CD4-positive, alpha-beta T cell treated with Interferon alpha-2 for 1 hour (primary cell): ENCODE data around the gene RNF11.
A peak's percentile ranks its signal among the peaks of the same experiment; 100 is the strongest.

Source experiments
- DNase-seq, 2 donors: peaks; one replicate each; pipeline ENCODE4 v3.0.0-alpha.2; 2020 to 2022

RNF11 gene

DNA sequence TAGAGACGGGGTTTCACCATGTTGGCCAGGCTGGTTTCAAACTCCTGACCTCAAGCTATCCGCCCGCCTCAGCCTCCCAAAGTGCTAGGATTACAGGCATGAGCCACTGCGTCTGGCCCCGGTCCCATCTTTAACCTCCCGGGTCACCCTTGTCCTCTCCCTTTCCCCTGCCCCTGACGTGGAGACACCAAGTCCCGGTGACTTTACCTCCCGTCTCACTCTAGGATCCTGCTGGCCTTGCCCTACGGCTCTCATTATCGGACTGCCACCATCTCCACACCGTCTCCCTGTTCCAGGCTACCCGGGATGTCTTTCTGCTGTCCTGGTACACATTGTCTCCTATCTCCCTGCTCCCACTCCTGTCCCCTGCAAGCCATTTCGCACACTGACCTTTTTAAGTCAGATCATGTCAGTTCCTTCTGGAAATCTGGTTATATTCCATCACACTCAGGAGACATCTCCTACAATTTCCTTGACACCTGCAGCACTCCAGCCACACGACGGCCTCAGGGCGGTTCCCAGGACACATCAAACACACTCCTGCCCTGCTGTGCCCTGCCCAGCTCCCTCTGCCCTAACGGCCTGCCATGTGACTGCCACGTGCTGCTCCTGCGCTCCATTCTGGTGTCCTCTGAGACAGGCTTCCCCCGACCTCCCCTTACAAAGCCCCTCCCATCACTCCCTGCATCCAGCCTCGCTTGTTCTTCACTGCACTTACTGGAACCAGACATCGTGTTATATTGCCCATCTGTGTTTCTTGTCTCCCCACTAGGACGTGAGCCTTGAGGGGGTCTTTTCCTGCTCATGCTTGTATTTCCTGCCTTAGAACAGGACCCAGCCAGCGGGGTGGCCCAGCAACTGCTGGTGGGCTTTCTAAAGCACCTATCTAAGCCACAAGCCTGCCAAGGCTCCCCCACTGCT is 61.6 kb downstream of the RNF11 start:
- no peak for DNase-seq

DNA sequence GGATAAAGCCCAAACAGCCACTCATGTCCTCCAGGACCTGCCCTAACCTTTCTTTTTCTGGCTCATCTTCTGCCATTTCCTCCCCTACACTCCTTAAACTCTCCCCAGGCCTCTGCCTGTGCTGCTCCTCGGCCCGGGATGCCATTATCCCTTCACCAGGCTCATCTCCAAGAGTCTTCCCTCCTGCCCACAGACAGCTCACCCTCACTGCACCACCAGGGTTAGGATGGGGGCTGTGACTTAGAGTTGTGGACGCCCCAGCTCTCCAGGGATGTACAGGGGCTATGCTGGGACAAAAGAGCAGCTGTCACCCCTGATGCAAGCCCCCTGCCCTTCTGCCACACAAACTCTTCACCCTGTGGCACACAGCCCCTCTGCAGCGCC is 62.2 kb downstream of the RNF11 start:
- no peak for DNase-seq

DNA sequence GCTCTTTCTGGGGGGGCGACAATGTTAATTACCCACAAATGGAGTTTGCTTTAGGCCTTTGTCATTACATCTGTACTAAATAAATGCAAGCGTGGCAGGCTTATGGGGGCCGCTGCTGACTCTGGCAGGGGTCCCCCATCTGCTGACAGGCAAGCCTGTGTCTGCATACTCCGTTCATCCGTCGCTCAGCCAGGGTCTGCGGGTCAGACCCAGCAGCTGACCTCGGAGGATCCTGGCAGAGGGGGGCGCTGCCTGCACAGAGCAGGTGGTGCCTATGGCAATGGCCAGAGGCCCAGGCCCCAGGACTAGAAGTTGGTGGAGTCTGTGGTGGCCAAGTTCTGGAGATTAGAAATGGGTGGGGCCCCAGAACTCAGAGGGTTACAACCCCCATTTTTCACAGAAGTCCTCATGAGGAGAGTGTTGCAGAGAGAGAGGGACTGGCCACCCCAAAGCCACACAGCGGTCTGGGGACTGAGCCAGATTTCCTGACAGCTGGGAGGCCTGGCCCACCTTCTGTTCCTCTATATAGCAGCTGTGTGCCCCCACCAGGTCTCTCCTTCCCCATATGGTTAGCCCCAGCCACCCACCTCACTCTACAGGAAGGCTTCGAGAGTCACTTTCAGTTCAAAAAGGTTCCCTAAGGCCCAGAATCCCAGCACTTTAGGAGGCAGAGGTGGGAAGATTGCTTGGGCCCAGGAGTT is 63.3 kb downstream of the RNF11 start:
- DNase-seq, result no peak

DNA sequence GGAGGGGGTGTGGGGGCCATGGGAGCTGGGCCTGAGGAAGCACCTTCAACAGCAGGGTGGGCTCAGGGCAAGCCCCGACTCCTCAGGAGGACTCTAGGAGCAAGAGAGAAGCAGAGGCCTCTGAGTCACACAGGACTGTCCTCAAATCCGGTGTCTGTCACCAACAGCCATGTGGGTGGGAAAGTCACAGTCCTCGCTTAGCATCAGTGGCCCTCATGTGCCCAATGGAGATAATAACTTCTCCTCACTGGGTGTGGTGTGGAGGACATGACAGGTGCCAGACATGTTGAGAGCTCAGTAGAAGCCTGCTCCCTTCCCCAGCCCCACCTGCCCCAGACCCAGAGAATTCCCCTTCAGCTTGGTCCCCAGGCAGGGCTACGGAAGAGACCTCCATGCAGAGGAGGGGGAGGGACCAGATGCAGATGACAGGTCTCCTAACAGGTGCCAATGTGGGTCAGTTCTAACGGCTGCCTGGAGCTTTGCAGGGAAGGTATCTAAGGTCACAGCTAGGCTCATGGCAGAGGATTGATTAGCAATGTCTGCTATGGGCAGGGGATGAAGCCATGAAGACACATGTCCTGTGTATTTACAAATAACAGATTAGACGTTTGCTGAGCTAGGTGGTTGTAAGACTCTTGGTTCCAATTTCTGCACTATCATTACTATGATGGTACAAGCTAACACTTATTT is 64.1 kb downstream of the RNF11 start:
- DNase-seq, result no peak

DNA sequence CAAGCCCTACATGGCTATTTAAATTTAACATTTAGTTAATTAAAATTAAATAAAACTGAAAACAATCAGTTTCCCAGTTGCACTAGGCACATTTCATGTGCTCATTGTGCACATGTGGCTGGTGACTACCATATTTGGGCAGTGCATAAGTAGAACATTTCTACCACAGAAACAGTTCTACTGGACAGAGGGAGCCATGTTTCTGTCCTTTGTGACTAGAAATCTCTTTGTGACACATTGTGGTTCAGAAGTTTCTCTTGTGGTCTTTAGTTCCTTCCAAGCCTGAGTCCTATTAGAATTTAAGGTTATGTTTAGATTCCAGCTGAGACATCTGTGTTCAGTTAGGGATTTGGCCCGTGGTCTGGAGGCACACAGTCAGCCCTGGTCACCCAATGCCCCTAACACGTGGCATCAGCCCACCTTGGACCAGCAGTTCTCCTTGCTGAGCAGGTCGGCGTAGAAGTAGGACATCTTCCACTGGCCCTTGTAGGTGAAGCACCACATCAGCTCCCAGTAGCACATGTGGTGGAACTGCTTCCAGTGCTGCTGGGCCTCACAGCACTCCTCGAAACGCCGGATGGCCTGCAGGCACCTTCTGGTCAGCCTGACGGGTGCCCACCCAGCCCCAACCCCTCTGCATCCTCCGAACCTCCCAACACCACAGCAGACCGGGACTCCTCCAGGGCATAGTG is 65.2 kb downstream of the RNF11 start:
- no peak for DNase-seq

DNA sequence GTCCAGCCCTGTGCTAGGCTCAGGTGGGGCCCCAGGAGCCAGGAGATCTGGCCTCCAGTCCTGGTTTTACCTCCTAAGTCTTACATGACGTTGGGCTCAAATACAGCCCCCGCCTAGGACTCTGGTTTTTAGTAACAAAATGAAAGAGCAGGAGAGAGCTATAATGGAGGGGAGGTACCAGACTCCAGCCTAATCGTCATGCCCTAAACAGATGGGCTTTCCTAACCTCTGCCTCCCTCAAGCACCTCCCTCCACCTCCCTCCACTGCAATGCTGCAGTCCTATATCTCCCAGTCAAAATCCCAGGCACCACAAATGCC is 65.7 kb downstream of the RNF11 start:
- no peak for DNase-seq

DNA sequence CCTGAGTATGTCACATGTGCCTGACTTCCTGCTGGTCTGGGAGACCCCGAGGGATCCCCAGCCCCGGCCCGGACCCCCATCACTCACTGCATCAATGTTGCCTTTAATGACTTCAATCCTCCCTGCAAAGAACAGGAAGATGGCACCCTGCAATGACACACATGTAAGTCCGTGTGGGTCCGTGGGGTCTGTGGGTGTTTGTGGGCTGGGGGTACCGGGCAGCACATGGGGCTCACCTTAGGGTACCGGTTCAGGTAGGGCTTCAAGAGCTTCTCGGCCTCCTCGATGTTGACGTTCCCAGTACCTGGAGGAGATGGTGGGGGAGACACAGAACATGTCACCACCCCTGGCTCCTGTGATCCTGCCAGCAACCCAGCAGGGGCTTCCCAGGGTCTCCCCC is 66.2 kb downstream of the RNF11 start:
- DNase-seq, result no peak

DNA sequence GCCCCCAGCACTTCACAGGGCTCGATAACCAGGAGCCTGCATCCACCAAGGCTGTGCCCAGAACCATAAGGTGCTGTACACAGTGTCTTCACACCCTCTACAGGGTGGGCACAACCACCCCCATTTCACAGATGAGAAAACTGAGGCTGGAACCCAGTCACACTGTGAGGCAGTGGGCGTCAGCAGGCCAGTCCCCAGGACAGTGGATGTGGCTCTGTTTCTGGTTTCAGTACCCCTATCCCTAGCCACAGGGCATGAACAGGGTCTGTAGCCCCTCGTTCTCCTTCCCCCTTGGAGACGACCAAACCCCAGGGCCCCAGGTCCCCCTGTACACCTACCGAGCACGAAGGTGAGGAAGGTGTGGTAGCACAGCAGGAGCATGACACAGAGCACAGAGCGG is 66.7 kb downstream of the RNF11 start:
- no peak for DNase-seq

DNA sequence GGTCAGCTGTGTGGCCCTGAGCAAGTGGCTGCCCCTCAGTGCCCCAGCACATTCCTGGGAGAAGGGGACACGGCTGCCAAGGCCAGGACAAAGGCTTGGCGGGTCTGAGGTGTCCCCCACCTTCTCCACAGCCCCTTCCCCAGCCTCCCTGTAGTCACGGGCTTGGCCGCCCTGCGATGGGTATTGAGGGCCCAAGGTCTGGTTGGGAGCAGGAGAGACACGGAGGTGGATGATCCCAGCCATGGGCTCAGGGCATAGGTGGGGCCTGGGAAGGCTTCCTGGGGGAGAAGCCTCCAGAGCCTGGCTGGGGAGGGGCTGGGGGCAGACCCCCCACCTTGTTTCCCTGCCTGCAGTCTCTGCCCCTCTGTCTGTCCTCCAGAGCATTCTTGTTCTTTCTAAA is 67.2 kb downstream of the RNF11 start:
- no peak for DNase-seq

DNA sequence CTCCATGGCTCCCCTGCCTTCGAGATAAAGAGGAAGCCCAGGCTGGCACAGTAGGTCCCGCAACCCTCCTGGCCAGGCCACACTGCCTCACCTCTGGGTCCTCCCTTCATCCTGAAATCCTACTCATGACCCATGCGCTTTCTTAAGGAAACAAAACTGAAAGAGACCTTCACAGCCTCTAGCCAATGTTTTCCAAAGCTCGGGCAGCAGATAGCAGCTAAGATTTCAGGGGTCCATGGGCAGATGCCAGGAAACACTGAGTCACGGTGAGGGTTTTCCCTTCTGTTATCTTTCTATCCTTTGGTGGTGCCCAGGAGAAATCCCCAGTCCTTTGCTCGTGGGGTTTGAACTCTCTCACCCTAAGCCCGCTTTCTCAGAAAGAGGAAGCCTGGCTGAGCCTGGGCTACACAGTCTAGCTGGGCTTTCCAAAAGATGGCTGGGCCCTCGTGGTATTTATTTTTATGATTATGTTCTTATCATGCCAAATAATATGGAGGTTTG is 67.7 kb downstream of the RNF11 start:
- DNase-seq, result peak in 1 of 2 donors; percentile 32

DNA sequence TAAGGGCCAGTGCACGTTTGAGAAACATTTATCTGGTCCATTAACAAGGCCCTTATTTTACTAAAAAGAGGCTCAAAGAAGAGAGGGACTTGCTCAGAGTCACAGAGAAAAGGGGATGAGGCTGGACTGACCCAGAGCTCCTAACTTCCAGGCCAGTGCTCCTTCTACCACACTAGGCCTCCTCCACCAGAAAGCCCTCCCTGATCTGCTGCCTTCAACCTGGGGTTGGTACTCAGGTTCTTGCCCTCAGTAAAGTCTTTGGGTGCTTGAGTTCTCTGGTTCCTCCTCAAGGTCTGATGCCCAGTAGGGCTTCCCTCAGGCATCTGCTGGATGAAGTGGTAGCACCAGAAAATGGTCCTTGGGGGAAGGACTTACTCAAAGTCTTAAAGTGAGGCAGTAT is 68.3 kb downstream of the RNF11 start:
- no peak for DNase-seq

DNA sequence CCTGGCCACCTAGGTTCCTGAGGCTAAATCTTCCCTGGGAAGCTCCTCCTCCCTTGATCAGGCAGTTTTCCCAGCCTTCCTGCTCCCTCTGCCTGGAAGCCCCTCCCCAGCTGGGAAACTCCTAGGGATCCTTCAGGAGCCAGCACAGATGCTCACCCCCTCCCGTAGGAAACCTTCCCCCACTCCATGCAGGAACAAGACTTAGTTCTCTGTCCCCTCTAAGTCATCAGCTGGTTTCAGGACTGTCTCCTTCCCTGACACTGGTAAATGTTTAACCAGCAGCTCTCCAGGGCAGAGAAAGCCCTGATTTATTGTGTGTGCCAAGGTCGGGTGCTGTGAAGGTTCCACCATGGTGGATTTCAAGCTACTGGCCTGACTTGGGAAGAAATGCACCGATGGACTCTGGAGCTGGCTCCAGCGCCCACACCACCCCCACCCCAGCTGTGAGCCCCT is 69.3 kb downstream of the RNF11 start:
- no peak for DNase-seq

DNA sequence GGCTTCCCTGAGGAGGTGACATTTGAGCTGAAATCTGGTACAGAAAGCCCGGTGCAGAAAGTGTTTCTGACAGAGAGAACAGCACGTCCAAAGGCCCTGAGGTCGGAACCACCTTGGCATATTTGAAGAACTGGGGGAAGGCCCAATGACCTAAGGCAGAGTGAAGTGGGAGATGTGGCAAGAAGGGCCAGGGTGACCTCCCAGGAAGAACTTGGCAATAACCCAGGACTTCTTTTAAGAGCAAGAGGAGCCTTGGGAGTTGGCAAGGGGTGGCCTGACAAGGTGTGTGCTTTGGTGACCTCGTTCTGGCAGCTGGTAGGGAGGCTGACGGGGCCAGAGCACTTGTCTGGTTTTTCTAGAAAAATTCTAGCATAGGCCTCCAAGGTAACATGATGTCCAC is 70.9 kb downstream of the RNF11 start:
- DNase-seq, result no peak

DNA sequence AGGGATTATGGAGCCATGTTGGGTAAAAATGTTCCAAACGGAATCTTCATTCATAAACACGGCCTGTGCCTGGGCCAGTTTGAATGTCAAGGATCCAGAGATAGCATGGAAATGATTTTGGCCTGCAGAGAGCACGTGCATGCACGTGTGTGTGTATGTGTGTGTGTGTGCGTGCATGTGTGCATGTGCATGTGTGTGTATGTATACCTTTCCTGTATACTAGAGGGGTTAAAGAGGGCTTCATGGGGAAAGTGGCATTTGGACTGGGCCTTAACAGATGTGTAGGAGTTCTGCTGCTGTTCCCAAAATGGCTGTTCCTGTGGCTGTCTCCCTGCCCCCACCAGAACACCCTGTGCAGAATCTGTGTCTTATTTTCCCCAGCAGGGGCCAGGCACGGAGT is 72.6 kb downstream of the RNF11 start:
- DNase-seq, result no peak

DNA sequence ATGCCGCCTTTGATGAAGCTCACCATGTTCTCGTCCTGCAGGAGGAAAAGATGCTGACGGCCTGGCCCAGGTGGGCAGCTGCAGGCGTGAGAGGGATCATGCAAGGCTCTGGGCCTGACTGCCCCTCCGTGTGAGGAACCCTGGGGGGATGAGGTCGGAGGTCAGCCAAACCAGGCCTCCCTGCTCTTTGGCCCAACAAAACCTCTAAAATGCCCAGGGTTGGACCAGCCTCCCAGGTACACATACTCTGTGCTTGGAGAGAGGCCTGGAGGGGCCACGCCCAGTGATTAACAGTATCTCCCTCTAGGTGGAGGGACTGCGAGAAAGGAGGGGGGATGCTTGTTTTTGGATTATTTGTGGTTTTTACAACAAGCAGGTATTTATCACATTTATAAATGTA is 73.2 kb downstream of the RNF11 start:
- DNase-seq, result no peak

DNA sequence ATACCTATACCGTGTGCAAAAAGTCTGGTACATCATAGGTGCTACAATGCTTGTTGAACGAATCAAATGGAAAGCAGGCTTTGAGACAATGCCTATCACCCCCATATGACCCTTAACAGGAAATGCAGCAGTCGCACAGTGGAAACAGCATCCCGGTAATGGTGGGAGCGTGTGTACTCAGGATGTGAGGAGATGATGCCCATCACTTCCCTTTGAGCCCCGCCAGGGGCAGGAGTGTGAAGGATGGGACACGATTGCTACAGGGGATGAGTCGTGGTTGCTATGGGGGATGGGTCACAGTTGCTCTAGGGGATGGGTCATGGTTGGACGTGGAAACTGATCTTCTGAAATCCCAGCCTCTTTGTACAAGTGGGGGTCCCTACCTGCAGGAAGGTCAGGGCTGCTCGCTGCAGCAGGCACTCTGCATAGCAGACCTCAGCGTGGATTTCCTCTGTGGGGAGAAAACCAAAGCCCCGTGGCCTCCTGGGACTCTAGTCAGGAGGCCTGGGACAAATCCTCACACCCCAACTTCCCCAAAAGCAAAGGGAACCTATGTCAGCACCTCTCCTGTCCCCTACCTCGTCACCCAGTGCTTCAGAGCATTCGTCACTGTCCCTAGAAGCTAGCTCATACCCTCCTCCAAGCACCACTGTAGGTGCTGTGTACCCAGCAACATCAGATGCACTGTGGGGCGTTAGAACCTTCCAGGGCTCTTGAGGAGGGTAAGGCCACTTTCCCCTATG is 75.0 kb downstream of the RNF11 start:
- DNase-seq, result no peak

DNA sequence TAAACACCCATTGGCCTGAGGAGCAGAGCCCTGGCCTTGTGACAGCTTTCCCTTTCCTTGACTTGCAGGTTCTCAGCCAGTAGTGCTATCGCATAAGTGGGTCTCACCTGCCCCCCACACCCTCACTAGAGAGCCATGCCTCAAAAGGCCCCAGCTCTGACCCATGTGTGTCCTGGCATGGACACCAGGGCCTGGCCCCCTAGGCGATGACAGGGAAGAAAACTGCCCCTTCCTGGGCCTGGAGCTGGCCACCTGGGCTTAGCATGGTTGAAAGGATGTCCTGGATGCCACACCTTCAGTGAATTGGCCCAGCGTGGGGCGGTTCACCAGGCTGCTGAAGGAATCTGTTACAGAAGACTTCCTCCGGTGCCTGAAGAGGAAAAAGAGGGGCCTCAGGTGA is 75.8 kb downstream of the RNF11 start:
- no peak for DNase-seq

DNA sequence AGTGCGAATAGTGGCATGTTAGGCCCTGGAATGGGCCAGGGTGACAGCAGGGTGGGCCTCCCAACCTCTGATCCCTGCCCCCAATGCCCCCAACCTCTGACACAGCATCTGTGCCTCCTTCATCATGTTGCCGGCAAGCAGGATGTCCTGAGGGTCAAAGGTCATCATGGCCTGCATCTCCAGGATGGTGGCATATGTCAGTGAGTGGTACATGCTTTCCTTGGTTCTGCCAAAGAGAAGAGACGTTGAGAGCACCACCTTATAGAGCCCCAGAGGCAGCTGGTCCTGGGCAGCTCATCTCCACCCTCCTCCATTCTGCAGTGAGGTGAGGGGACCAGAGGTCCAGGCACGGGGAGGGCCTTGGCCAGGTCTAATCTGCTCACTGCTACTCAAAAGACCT is 76.6 kb downstream of the RNF11 start:
- no peak for DNase-seq

DNA sequence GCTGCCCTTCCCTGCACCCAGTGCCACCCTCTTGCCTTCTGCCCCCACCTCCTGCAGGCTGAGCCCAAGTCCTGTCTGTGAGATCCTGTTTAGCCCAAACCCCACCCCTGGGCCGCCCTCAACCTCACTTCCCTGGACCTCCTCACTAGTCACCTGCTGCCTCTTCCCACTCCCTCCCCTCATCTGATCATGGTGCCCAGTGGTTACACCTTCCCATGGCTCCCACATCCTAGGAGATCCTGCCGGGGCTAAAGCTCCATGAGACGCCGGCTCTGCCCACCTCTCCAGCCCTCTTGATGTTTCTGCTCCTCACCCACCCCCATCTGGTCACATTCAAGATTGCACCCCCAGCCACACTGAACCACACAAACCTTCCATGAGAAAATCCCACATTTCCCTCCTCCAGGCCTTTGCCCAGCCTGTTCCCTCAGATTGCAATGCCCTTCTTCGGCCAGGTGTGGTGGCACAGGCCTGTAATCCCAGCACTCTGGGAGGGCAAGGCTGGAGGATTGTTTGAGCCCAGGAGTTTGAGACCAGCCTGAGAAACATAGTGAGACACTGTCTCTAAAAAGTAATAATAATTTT is 77.3 kb downstream of the RNF11 start:
- DNase-seq, result no peak

DNA sequence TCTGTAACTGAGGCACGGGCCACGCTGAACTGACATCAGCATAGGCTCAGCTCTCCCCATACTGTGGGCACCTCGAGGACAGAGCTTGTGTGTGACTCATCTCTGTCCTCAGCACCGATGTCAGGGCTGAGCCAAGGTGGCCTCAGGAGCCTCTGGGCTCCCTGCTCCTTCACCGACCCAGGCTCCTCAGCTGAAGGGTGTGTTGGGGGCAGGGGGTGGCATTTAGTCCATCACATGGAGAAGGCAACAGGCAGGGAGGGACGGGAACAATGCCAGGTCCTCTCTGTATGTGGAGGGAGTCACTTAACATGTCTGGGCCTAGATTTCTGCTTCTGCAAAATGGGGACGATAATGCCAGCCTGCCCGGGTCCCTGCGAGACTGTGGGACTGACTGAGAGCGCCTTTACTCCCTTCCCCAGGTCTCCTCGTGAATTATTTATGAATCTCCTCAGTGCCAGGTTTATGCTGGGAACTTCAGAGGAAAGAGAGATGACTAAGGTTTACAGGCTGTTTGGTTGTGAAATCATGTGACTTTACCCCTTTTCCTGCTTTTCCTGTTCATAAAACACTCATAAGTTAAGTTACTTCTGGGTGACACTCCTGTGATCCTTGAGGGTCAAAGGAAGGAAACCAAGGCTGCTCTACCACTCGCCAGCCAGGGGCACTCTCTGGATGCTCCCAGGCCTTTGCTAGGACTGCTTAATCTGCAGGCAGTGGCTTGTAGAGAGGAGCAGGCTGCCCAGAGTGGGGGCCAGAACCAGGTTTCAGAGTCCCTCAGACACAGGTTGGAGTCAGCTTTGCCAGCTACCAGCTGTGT is 78.1 kb downstream of the RNF11 start:
- no peak for DNase-seq

DNA sequence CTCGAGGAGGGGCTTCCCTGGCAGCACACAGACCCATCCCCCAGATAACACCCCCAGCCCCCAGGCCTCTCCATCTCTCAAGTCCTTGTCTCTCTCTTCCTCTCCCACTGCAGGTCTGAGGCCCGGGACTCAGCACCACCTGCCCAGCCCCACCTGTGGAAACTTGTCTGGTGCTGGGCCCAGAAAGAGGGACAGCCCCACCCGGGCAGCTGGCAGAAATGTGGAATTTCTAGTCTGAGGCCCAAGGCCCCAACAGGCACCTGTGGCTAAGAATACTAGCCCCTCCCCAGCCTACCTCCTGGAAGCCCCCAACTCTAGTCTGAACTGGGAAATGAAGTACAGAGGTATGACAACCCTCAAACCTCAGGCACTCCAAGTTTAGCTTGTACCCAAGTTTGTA is 78.9 kb downstream of the RNF11 start:
- no peak for DNase-seq
